IMR-90 (cell line): ENCODE results near the gene MRTFA. TPM values are rescaled to one million over a fixed set of nuclear protein-coding genes. Genes with fewer than 3 reads are reported as not detected.

Source experiments
- ATAC-seq: fragments of 200-7000 bp; cut with Tn5 transposase; 2 replicates; pipeline ENCODE4 v1.9.1; 2020; ENCODE audit warnings: low read depth, mild to moderate bottlenecking, moderate library complexity
- BruUV-seq: library from RNA; stranded (reverse); fragments of 400-500 nt; replicated peaks from 2 replicates; lab custom pipeline; 2021; lab: Mats Ljungman, UMichigan
- CTCF ChIA-PET: fragments of 300-600 bp; formaldehyde crosslinking; extraction: SDS; loops from one replicate; lab custom pipeline; 2021; ENCODE audit warnings: antibody characterized with exemption; lab: Yijun Ruan, JAX
- POLR2A ChIA-PET: fragments of 300-600 bp; sonication (Branson Sonifier 250); formaldehyde crosslinking; loops from one replicate; lab custom pipeline; 2022; ENCODE audit warnings: antibody characterized with exemption; ENCODE audit not compliant: unreplicated experiment; lab: Charles Lee
- DNase-seq: peaks from one replicate; pipeline ENCODE4 v3.0.0; 2013
- H2AFZ ChIP-seq: replicated peaks from 2 replicates; pipeline ENCODE3; 2013; ENCODE audit warnings: low read length, mild to moderate bottlenecking; ENCODE audit not compliant: poor library complexity
- H2AK5ac ChIP-seq: 2 replicates; pipeline ENCODE4 v1.6.1; 2013; ENCODE audit warnings: low read depth, low read length, inconsistent platforms
- H2AK9ac ChIP-seq: replicated peaks from 2 replicates; pipeline ENCODE3; 2013; ENCODE audit warnings: mild to moderate bottlenecking, low read depth, low read length, moderate library complexity; ENCODE audit not compliant: poor library complexity
- H2BK120ac ChIP-seq: 2 replicates; pipeline ENCODE4 v1.6.1; 2013; ENCODE audit warnings: low read depth, low read length, inconsistent platforms
- H2BK15ac ChIP-seq: 3 replicates; pipeline ENCODE4 v1.6.1; 2013; ENCODE audit warnings: low read depth, low read length, inconsistent platforms
- H2BK20ac ChIP-seq: 2 replicates; pipeline ENCODE4 v1.6.1; 2013; ENCODE audit warnings: low read depth, mild to moderate bottlenecking, inconsistent platforms, low read length, moderate library complexity
- H2BK5ac ChIP-seq: 2 replicates; pipeline ENCODE4 v1.6.1; 2013; ENCODE audit warnings: mild to moderate bottlenecking, low read depth, low read length, inconsistent platforms; ENCODE audit not compliant: poor library complexity, severe bottlenecking
- H3K14ac ChIP-seq: replicated peaks from 2 replicates; pipeline ENCODE4 v1.6.1; 2013; ENCODE audit warnings: low read depth, low read length, inconsistent platforms
- H3K18ac ChIP-seq: 2 replicates; pipeline ENCODE4 v1.6.1; 2013; ENCODE audit warnings: low read depth, low read length, control low read depth
- H3K23ac ChIP-seq: 2 replicates; pipeline ENCODE4 v1.6.1; 2013; ENCODE audit warnings: low read depth, low read length, inconsistent platforms
- H3K27ac ChIP-seq: 2 replicates; pipeline ENCODE4 v1.5.1; 2013; ENCODE audit warnings: mild to moderate bottlenecking, control low read depth, low read length; ENCODE audit not compliant: insufficient read depth
- H3K27me3 ChIP-seq: 2 replicates; pipeline ENCODE4 v1.6.1; 2013; ENCODE audit warnings: low read length; ENCODE audit not compliant: control insufficient read depth, insufficient read depth
- H3K36me3 ChIP-seq: 2 replicates; pipeline ENCODE4 v1.6.1; 2013; ENCODE audit warnings: low read length, mixed read lengths; ENCODE audit not compliant: control insufficient read depth, insufficient read depth
- H3K4ac ChIP-seq: 2 replicates; pipeline ENCODE4 v1.6.1; 2013; ENCODE audit warnings: low read depth, low read length, inconsistent platforms
- H3K4me1 ChIP-seq: 2 replicates; pipeline ENCODE4 v1.6.1; 2013; ENCODE audit warnings: low read length, mixed read lengths; ENCODE audit not compliant: control insufficient read depth, insufficient read depth
- H3K4me2 ChIP-seq: 2 replicates; pipeline ENCODE4 v1.6.1; 2013; ENCODE audit warnings: low read depth, mild to moderate bottlenecking, control low read depth, low read length, moderate library complexity
- H3K4me3 ChIP-seq: 2 replicates; pipeline ENCODE4 v1.5.1; 2013; ENCODE audit warnings: low read depth, mild to moderate bottlenecking, control low read depth, low read length, moderate library complexity; ENCODE audit not compliant: insufficient read depth
- H3K56ac ChIP-seq: 2 replicates; pipeline ENCODE4 v1.6.1; 2013; ENCODE audit warnings: low read length, inconsistent platforms; ENCODE audit not compliant: insufficient read depth; ENCODE audit errors: extremely low read depth
- H3K79me1 ChIP-seq, 2 experiments: 2 replicates each; pipeline ENCODE4 v1.6.1; 2013; ENCODE audit warnings: low read length in 2 of 2, inconsistent platforms in 1 of 2, low read depth in 1 of 2
- H3K9ac ChIP-seq: 2 replicates; pipeline ENCODE4 v1.6.1; 2013; ENCODE audit warnings: low read depth, low read length, control low read depth
- H3K9me1 ChIP-seq: 2 replicates; pipeline ENCODE4 v1.6.1; 2013; ENCODE audit warnings: low read length, inconsistent platforms; ENCODE audit not compliant: insufficient read depth
- H3K9me3 ChIP-seq: 2 replicates; pipeline ENCODE4 v1.6.1; 2013; ENCODE audit warnings: low read length; ENCODE audit not compliant: control insufficient read depth, insufficient read depth
- H4K20me1 ChIP-seq: 2 replicates; pipeline ENCODE4 v1.6.1; 2013; ENCODE audit warnings: low read length, inconsistent platforms; ENCODE audit not compliant: insufficient read depth
- H4K5ac ChIP-seq: 2 replicates; pipeline ENCODE4 v1.6.1; 2013; ENCODE audit warnings: mild to moderate bottlenecking, low read depth, low read length, control low read depth
- H4K8ac ChIP-seq, 2 experiments: 2 replicates each; pipeline ENCODE4 v1.6.1; 2013; ENCODE audit warnings: low read depth in 2 of 2, low read length in 2 of 2, control low read depth in 1 of 2, inconsistent platforms in 1 of 2
- H4K91ac ChIP-seq: 2 replicates; pipeline ENCODE4 v1.6.1; 2013; ENCODE audit warnings: low read depth, low read length, inconsistent platforms; ENCODE audit not compliant: insufficient read depth
- CEBPB ChIP-seq: IDR thresholded peaks from 2 replicates; pipeline ENCODE4 v1.6.1; 2012; ENCODE audit warnings: low read depth, low read length, improper control_type of control experiment
- CHD1 ChIP-seq: IDR thresholded peaks from 2 replicates; pipeline ENCODE4 v1.6.1; 2012; ENCODE audit warnings: low read depth, low read length, improper control_type of control experiment
- MAFK ChIP-seq: IDR thresholded peaks from 2 replicates; pipeline ENCODE4 v1.6.1; 2012; ENCODE audit warnings: low read depth, low read length, improper control_type of control experiment
- MXI1 ChIP-seq: IDR thresholded peaks from 2 replicates; pipeline ENCODE4 v1.6.1; 2012; ENCODE audit warnings: low read depth, mild to moderate bottlenecking, low read length, moderate library complexity, borderline replicate concordance
- NFE2L2 ChIP-seq: fragments of 150-350 bp; IDR thresholded peaks from 2 replicates; pipeline ENCODE4 v1.6.1; 2016; ENCODE audit warnings: low read depth, mild to moderate bottlenecking, low read length
- RCOR1 ChIP-seq: IDR thresholded peaks from 2 replicates; pipeline ENCODE4 v1.6.1; 2012; ENCODE audit warnings: mild to moderate bottlenecking, low read length, improper control_type of control experiment; ENCODE audit not compliant: insufficient replicate concordance
- RFX5 ChIP-seq: IDR thresholded peaks from 2 replicates; pipeline ENCODE4 v1.8.0; 2012; ENCODE audit warnings: low read depth, mild to moderate bottlenecking, low read length, moderate library complexity
- SMC3 ChIP-seq: fragments of 150-350 bp; IDR thresholded peaks from 2 replicates; pipeline ENCODE4 v1.6.1; 2016; ENCODE audit warnings: low read depth, mild to moderate bottlenecking, antibody characterized with exemption, low read length, moderate library complexity
- WGBS, 2 experiments: methylation state at CpG; one replicate each; pipeline versions ENCODE4 v1.1.5 to v1.1.7; 2013; ENCODE audit warnings: missing lambda C conversion rate in 2 of 2; ENCODE audit not compliant: insufficient read length in 1 of 2; ENCODE audit errors: extremely low coverage in 2 of 2; 5-methylcytosine and 5-hydroxymethylcytosine counted together
- dilution Hi-C: fragments of 300-500 bp; cut with HindIII; formaldehyde crosslinking; loops from one replicate; pipeline ENCODE4 v1.14.3; 2018; ENCODE audit warnings: low sequenced_read_pairs; ENCODE audit not compliant: unreplicated experiment
- in situ Hi-C: fragments of 300-500 bp; cut with MboI; formaldehyde crosslinking; loops from 3 replicates; pipeline ENCODE4 v1.14.3; 2019; ENCODE audit warnings: low sequenced_read_pairs, inconsistent platforms, mixed read lengths
- intact Hi-C: fragments of 100-400 bp; cut with micrococcal nuclease; formaldehyde crosslinking; loops from 2 replicates; pipeline ENCODE4 v1.10.0; 2022
- polyA plus RNA-seq, 3 experiments: library from polyadenylated mRNA; depleted of rRNA; stranded (reverse); fragments of >200 nt; gene quantifications; 2 replicates each; pipeline ENCODE4 v1.2.3, GENCODE V29; 2012; ENCODE audit warnings: low replicate concordance in 1 of 3
- total RNA-seq: library from RNA; depleted of rRNA; stranded (reverse); fragments of >200 nt; gene quantifications from 2 replicates; pipeline ENCODE4 v1.2.3, GENCODE V29; 2012
- TF ChIP-seq, protein P1 (sequence below): conservative IDR thresholded peaks from 2 replicates; pipeline ENCODE4 v1.5.1; 2012; ENCODE audit warnings: mild to moderate bottlenecking, low read depth, low read length, improper control_type of control experiment
- TF ChIP-seq, protein P2 (sequence below): fragments of 150-350 bp; IDR thresholded peaks from 2 replicates; pipeline ENCODE4 v1.6.1; 2017; ENCODE audit warnings: mild to moderate bottlenecking, antibody characterized with exemption, low read length, low read depth

MRTFA gene
- total and polyA plus RNA-seq, 2 of the 4 experiments (the other 2 are of a cell fraction) = 12.5 to 17.2 TPM

- Histone ChIP-seq H3K56ac (no peak overlapping the region), H3K4me2 (no peak overlapping the region), H2BK120ac (no peak overlapping the region), H4K8ac (no peak overlapping the region), H4K91ac (no peak overlapping the region), H2AK5ac (no peak overlapping the region), H3K14ac (no peak overlapping the region), H3K9ac (no peak overlapping the region), H3K9me1 (peaks cover 10% of the 10 kb centered on the region), H3K4ac (no peak overlapping the region), H3K27ac (no peak overlapping the region; the same call in 1 of the 2 replicates), H2BK20ac (no peak overlapping the region), H3K4me1 (peaks cover 6% of the 10 kb centered on the region), H3K4me3 (no peak overlapping the region), H4K20me1 (peaks cover 12% of the 10 kb centered on the region; the same call in 1 of the 2 replicates), H2AFZ (no peak overlapping the region), H3K9me3 (no peaks in the 10 kb centered on the region), H2BK5ac (no peak overlapping the region), H3K27me3 (no peaks in the 10 kb centered on the region), H3K36me3 (no peaks in the 10 kb centered on the region; the same call in 1 of the 2 replicates), H3K18ac (no peak overlapping the region), H2BK15ac (no peak overlapping the region), H3K23ac (no peak overlapping the region), H4K5ac (no peak overlapping the region), H2AK9ac (no peak overlapping the region), H3K79me1 (peaks cover 38 to 83% of the 10 kb centered on the region in 2 experiments)
- 100% methylated on average over 4 of the region's 4 CpGs; no CpG with 5 or more reads in 1 of the 2 experiments for WGBS, 2 experiments
- ATAC-seq (no peak), DNase-seq (no peak)
- CTCF ChIA-PET = no interaction called here
- intact Hi-C loops (no loop called here), dilution Hi-C loops (no loop called here), in situ Hi-C loops (no loop called here)
- BruUV-seq = no TSS peak
- POLR2A ChIA-PET = no interaction called here
- TF ChIP-seq RCOR1 (no peak), NFE2L2 (no peak), SMC3 (no peak), RFX5 (no peak), CHD1 (no peak), CEBPB (no peak), MAFK (no peak), MXI1 (no peak)
- TF ChIP-seq, protein P1, sequence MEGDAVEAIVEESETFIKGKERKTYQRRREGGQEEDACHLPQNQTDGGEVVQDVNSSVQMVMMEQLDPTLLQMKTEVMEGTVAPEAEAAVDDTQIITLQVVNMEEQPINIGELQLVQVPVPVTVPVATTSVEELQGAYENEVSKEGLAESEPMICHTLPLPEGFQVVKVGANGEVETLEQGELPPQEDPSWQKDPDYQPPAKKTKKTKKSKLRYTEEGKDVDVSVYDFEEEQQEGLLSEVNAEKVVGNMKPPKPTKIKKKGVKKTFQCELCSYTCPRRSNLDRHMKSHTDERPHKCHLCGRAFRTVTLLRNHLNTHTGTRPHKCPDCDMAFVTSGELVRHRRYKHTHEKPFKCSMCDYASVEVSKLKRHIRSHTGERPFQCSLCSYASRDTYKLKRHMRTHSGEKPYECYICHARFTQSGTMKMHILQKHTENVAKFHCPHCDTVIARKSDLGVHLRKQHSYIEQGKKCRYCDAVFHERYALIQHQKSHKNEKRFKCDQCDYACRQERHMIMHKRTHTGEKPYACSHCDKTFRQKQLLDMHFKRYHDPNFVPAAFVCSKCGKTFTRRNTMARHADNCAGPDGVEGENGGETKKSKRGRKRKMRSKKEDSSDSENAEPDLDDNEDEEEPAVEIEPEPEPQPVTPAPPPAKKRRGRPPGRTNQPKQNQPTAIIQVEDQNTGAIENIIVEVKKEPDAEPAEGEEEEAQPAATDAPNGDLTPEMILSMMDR = no peak
- TF ChIP-seq, protein P2, sequence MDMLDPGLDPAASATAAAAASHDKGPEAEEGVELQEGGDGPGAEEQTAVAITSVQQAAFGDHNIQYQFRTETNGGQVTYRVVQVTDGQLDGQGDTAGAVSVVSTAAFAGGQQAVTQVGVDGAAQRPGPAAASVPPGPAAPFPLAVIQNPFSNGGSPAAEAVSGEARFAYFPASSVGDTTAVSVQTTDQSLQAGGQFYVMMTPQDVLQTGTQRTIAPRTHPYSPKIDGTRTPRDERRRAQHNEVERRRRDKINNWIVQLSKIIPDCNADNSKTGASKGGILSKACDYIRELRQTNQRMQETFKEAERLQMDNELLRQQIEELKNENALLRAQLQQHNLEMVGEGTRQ = no peak
Measured at GRCh38 chr22:40476341-40476740, 160.2 kb downstream of the MRTFA start.
